Hepatocyte (in vitro differentiated cells): ENCODE results near the gene GOLPH3.
"Not testable (repeated sequence)": the region's sequence is repeated elsewhere in the genome, so short reads cannot be mapped to it uniquely, and the experiment has no call there.

Source experiments
- CTCF ChIP-seq: fragments of 200-600 bp; sonication (generic); IDR thresholded peaks from 2 replicates; pipeline ENCODE4 v1.5.1; 2016; ENCODE audit warnings: antibody characterized with exemption, mild to moderate bottlenecking; ENCODE audit not compliant: poor library complexity
- EZH2phosphoT487 ChIP-seq: fragments of 200-600 bp; sonication (generic); IDR thresholded peaks from one replicate; pipeline ENCODE4 v1.6.1; 2018; ENCODE audit warnings: antibody characterized with exemption, mild to moderate bottlenecking, low read depth, moderate library complexity; ENCODE audit not compliant: unreplicated experiment, severe bottlenecking

GRCh38 chr5:32080565-32080964 is 93.6 kb downstream of the GOLPH3 start:
- TF ChIP-seq EZH2phosphoT487, CTCF: not testable (repeated sequence)
